Measurements from ENCODE around the gene SGIP1. TPM values are rescaled to one million over a fixed set of nuclear protein-coding genes. Genes with fewer than 3 reads are reported as not detected.

Gene SGIP1
- total and polyA plus RNA-seq, 2 experiments from 2014 or later, result 4.0 to 7.7 TPM

- in situ Hi-C loops (cut with MboI), result no loop called here
- H3K9me3 ChIP-seq (ENCODE audit: low read depth), result no peaks in the 10 kb centered on the region
- no peaks in the 10 kb centered on the region for H3K79me2 ChIP-seq (ENCODE audit: insufficient read depth)
- no peaks in the 10 kb centered on the region for H3K27me3 ChIP-seq (replicated peaks; ENCODE audit: insufficient read depth)
- H3F3A ChIP-seq (ENCODE audit: insufficient read depth), result no peaks in the 10 kb centered on the region
- no peak for TF ChIP-seq EZH2 (IDR thresholded peaks at IDR 0.05; ENCODE audit: insufficient read depth, poor library complexity, severe bottlenecking)
- TF ChIP-seq EZH2phosphoT487 (IDR thresholded peaks at IDR 0.05; ENCODE audit: insufficient read depth, low read depth), result no peak
- no peaks in the 10 kb centered on the region for H3K36me3 ChIP-seq (ENCODE audit: low read depth)
- no peaks in the 10 kb centered on the region for H3K9me2 ChIP-seq (ENCODE audit: insufficient read depth)
- 73% methylated on average over 2 of the region's 2 CpGs for WGBS, 2 experiments (ENCODE audit: low coverage in 1 of 2, low lambda C conversion rate in 2 of 2, missing lambda C conversion rate in 2 of 2)
- H3K4me2 ChIP-seq (ENCODE audit: unreplicated experiment), result no peak overlapping the region
- no peaks in the 10 kb centered on the region for H4K20me1 ChIP-seq (ENCODE audit: insufficient read depth)
- no peak overlapping the region for H3K27ac ChIP-seq
- H3K9ac ChIP-seq, result no peak overlapping the region
- H2AFZ ChIP-seq, result peak overlapping the region; percentile 14; the same call in 1 of the 2 replicates
- peaks cover 7% of the 10 kb centered on the region; the same call in 1 of the 2 replicates for H3K4me1 ChIP-seq (ENCODE audit: insufficient read depth)
- DNase-seq, result peak; percentile 52
- no peak overlapping the region for H3K4me3 ChIP-seq
These were observed 6.3 kb upstream of the SGIP1 start for GRCh38 chr1:66527686-66528085.

- no peak for DNase-seq
- Histone ChIP-seq H4K20me1 (ENCODE audit: insufficient read depth) (no peaks in the 10 kb centered on the region), H3F3A (ENCODE audit: insufficient read depth) (no peaks in the 10 kb centered on the region), H3K9me2 (ENCODE audit: insufficient read depth) (no peaks in the 10 kb centered on the region), H3K4me1 (ENCODE audit: insufficient read depth) (peaks cover 9% of the 10 kb centered on the region; the same call in 1 of the 2 replicates), H3K27ac (no peak overlapping the region), H3K36me3 (ENCODE audit: low read depth) (no peaks in the 10 kb centered on the region), H3K4me3 (no peak overlapping the region), H3K4me2 (ENCODE audit: unreplicated experiment) (no peak overlapping the region), H2AFZ (no peak overlapping the region), H3K79me2 (ENCODE audit: insufficient read depth) (no peaks in the 10 kb centered on the region), H3K27me3 (replicated peaks; ENCODE audit: insufficient read depth) (no peaks in the 10 kb centered on the region), H3K9me3 (ENCODE audit: low read depth) (no peaks in the 10 kb centered on the region), H3K9ac (no peak overlapping the region)
- WGBS, 2 experiments (ENCODE audit: low coverage in 1 of 2, low lambda C conversion rate in 2 of 2, missing lambda C conversion rate in 2 of 2), result 49 to 50% methylated on average over 1 of the region's 1 CpG
- TF ChIP-seq EZH2phosphoT487 (IDR thresholded peaks at IDR 0.05; ENCODE audit: insufficient read depth, low read depth) (no peak), EZH2 (IDR thresholded peaks at IDR 0.05; ENCODE audit: insufficient read depth, poor library complexity, severe bottlenecking) (no peak)
- in situ Hi-C loops (cut with MboI), result no loop called here
These were observed 5.4 kb upstream of the SGIP1 start for GRCh38 chr1:66528580-66528979.

- Histone ChIP-seq H3K27me3 (replicated peaks; ENCODE audit: insufficient read depth) (no peaks in the 10 kb centered on the region), H3K4me2 (ENCODE audit: unreplicated experiment) (no peak overlapping the region), H3K27ac (no peak overlapping the region), H3K4me3 (no peak overlapping the region), H3K36me3 (ENCODE audit: low read depth) (no peaks in the 10 kb centered on the region), H3K79me2 (ENCODE audit: insufficient read depth) (no peaks in the 10 kb centered on the region; the same call in 1 of the 2 replicates), H3K9me2 (ENCODE audit: insufficient read depth) (no peaks in the 10 kb centered on the region), H4K20me1 (ENCODE audit: insufficient read depth) (no peaks in the 10 kb centered on the region), H3K4me1 (ENCODE audit: insufficient read depth) (peaks cover 9% of the 10 kb centered on the region; the same call in 1 of the 2 replicates), H2AFZ (peak overlapping the region; percentile 90; the same call in 1 of the 2 replicates), H3K9ac (no peak overlapping the region), H3F3A (ENCODE audit: insufficient read depth) (no peaks in the 10 kb centered on the region), H3K9me3 (ENCODE audit: low read depth) (no peaks in the 10 kb centered on the region)
- in situ Hi-C loops (cut with MboI), result no loop called here
- no peak for DNase-seq
- TF ChIP-seq EZH2phosphoT487 (IDR thresholded peaks at IDR 0.05; ENCODE audit: insufficient read depth, low read depth), result no peak
- no peak for TF ChIP-seq EZH2 (IDR thresholded peaks at IDR 0.05; ENCODE audit: insufficient read depth, poor library complexity, severe bottlenecking)
- 91 to 100% methylated on average over 1 of the region's 1 CpG for WGBS, 2 experiments (ENCODE audit: low coverage in 1 of 2, low lambda C conversion rate in 2 of 2, missing lambda C conversion rate in 2 of 2)
These were observed 1.7 kb upstream of the SGIP1 start for GRCh38 chr1:66532214-66532613.

GRCh38 chr1:66532798-66533783, 862 bp upstream of the SGIP1 start:
- H3K9ac ChIP-seq, result peak overlapping the region; percentile 82
- H3K4me2 ChIP-seq (ENCODE audit: unreplicated experiment), result peak overlapping the region; percentile 90
- H3K36me3 ChIP-seq (ENCODE audit: low read depth), result no peaks in the 10 kb centered on the region
- peak overlapping the region; percentile 61 for H3K27ac ChIP-seq
- H3K27me3 ChIP-seq (replicated peaks; ENCODE audit: insufficient read depth), result no peaks in the 10 kb centered on the region
- no peaks in the 10 kb centered on the region for H3K9me2 ChIP-seq (ENCODE audit: insufficient read depth)
- TF ChIP-seq EZH2phosphoT487 (IDR thresholded peaks at IDR 0.05; ENCODE audit: insufficient read depth, low read depth) (no peak), EZH2 (IDR thresholded peaks at IDR 0.05; ENCODE audit: insufficient read depth, poor library complexity, severe bottlenecking) (no peak)
- no peaks in the 10 kb centered on the region for H3F3A ChIP-seq (ENCODE audit: insufficient read depth)
- H3K4me3 ChIP-seq, result peak overlapping the region; percentile 74
- H4K20me1 ChIP-seq (ENCODE audit: insufficient read depth), result no peaks in the 10 kb centered on the region
- H3K79me2 ChIP-seq (ENCODE audit: insufficient read depth), result no peaks in the 10 kb centered on the region; the same call in 1 of the 2 replicates
- peak overlapping the region; percentile 90 for H2AFZ ChIP-seq
- WGBS, 2 experiments (ENCODE audit: low coverage in 1 of 2, low lambda C conversion rate in 2 of 2, missing lambda C conversion rate in 2 of 2), result 18 to 19% methylated on average over 48 to 50 of the region's 50 CpGs
- in situ Hi-C loops (cut with MboI), result no loop called here
- H3K4me1 ChIP-seq (ENCODE audit: insufficient read depth), result peaks cover 3% of the 10 kb centered on the region; the same call in 1 of the 2 replicates
- H3K9me3 ChIP-seq (ENCODE audit: low read depth), result no peaks in the 10 kb centered on the region
- peak; percentile 77 for DNase-seq
